ENCODE measurements around the gene PMAIP1.
"Not testable (repeated sequence)": the region's sequence is repeated elsewhere in the genome, so short reads cannot be mapped to it uniquely, and the experiment has no call there.

PMAIP1 gene

GRCh38 chr18:59884351-59884750, 15.4 kb upstream of the PMAIP1 start:
- no peak for DNase-seq (ENCODE audit: low read depth in 2 of 2)

GRCh38 chr18:59885579-59886163, 14.1 kb upstream of the PMAIP1 start:
- no peak for DNase-seq (ENCODE audit: low read depth in 2 of 2)

- DNase-seq (ENCODE audit: low read depth in 2 of 2), result not testable (repeated sequence)
Measured at GRCh38 chr18:59886399-59886798, 13.4 kb upstream of the PMAIP1 start.

- DNase-seq (ENCODE audit: low read depth in 2 of 2), result no peak
Measured at GRCh38 chr18:59892123-59892522, 7.7 kb upstream of the PMAIP1 start.

GRCh38 chr18:59893971-59894370, 5.8 kb upstream of the PMAIP1 start:
- no peak for DNase-seq (ENCODE audit: low read depth in 2 of 2)

- DNase-seq (ENCODE audit: low read depth in 2 of 2), result no peak
Measured at GRCh38 chr18:59897321-59897954, 2.4 kb upstream of the PMAIP1 start.

GRCh38 chr18:59898093-59898492, 1.7 kb upstream of the PMAIP1 start:
- no peak for DNase-seq (ENCODE audit: low read depth in 2 of 2)

GRCh38 chr18:59898609-59899297, 1.0 kb upstream of the PMAIP1 start:
- no peak for DNase-seq (ENCODE audit: low read depth in 2 of 2)

- DNase-seq (ENCODE audit: low read depth in 2 of 2), result peak; percentile 35 to 51
Measured at GRCh38 chr18:59900222-59901128, 679 bp downstream of the PMAIP1 start.

- DNase-seq (ENCODE audit: low read depth in 2 of 2), result no peak
Measured at GRCh38 chr18:59902131-59902992, 2.6 kb downstream of the PMAIP1 start.

- no peak for DNase-seq (ENCODE audit: low read depth in 2 of 2)
Measured at GRCh38 chr18:59902993-59903610, 3.3 kb downstream of the PMAIP1 start.

- DNase-seq (ENCODE audit: low read depth in 2 of 2), result no peak
Measured at GRCh38 chr18:59904011-59904601, 4.3 kb downstream of the PMAIP1 start.

- no peak for DNase-seq (ENCODE audit: low read depth in 2 of 2)
Measured at GRCh38 chr18:59905686-59906091, 5.9 kb downstream of the PMAIP1 start.

GRCh38 chr18:59906203-59906602, 6.4 kb downstream of the PMAIP1 start:
- DNase-seq (ENCODE audit: low read depth in 2 of 2), result no peak

GRCh38 chr18:59907172-59907571, 7.4 kb downstream of the PMAIP1 start:
- no peak for DNase-seq (ENCODE audit: low read depth in 2 of 2)

- no peak for DNase-seq (ENCODE audit: low read depth in 2 of 2)
Measured at GRCh38 chr18:59907660-59908059, 7.9 kb downstream of the PMAIP1 start.

GRCh38 chr18:59908799-59909198, 9.0 kb downstream of the PMAIP1 start:
- no peak for DNase-seq (ENCODE audit: low read depth in 2 of 2)

GRCh38 chr18:59909289-59910036, 9.7 kb downstream of the PMAIP1 start:
- DNase-seq (ENCODE audit: low read depth in 2 of 2), result no peak

- DNase-seq (ENCODE audit: low read depth in 2 of 2), result no peak
Measured at GRCh38 chr18:59910967-59911366, 11.2 kb downstream of the PMAIP1 start.

GRCh38 chr18:59911600-59911999, 11.8 kb downstream of the PMAIP1 start:
- DNase-seq (ENCODE audit: low read depth in 2 of 2), result no peak

Measured in stimulated activated CD4-positive, alpha-beta T cell treated with anti-CD3 and anti-CD28 coated beads, Interleukin-12 subunit alpha, Interleukin-12 subunit beta, amount 100 ng/mL, for 24 hours (primary cell).